Activated CD4-positive, alpha-beta T cell treated with anti-CD3 and anti-CD28 coated beads, Interleukin-2, amount 10 ng/mL, durations not matched to agents 7 days and 5 days (primary cell): ENCODE measurements around the gene PHYHIPL. TPM values are rescaled to one million over a fixed set of nuclear protein-coding genes. Genes with fewer than 3 reads are reported as not detected.

Experiments
- CTCF ChIA-PET: fragments of 350-600 bp; sonication (Branson Sonifier 250); formaldehyde crosslinking; loops from one replicate; lab custom pipeline; 2021; ENCODE audit warnings: antibody characterized with exemption; lab: Charles Lee
- POLR2A ChIA-PET: fragments of 350-600 bp; sonication (Branson Sonifier 250); formaldehyde crosslinking; loops from one replicate; lab custom pipeline; 2021; ENCODE audit warnings: antibody characterized with exemption; lab: Charles Lee
- DNase-seq: peaks from one replicate; pipeline ENCODE4 v3.0.0-alpha.2; 2020
- H3K27ac Mint-ChIP-seq: one replicate; pipeline ENCODE4 v1.8.0; 2021; ENCODE audit warnings: mild to moderate bottlenecking, moderate library complexity, mixed read lengths
- H3K27me3 Mint-ChIP-seq: one replicate; pipeline ENCODE4 v1.8.0; 2021; ENCODE audit warnings: mixed read lengths
- H3K36me3 Mint-ChIP-seq: one replicate; pipeline ENCODE4 v1.8.0; 2021; ENCODE audit warnings: low read depth, mixed read lengths
- H3K4me1 Mint-ChIP-seq: one replicate; pipeline ENCODE4 v1.8.0; 2021; ENCODE audit warnings: mixed read lengths
- H3K4me3 Mint-ChIP-seq: one replicate; pipeline ENCODE4 v1.8.0; 2021; ENCODE audit warnings: mild to moderate bottlenecking, moderate library complexity, mixed read lengths
- H3K9me3 Mint-ChIP-seq: one replicate; pipeline ENCODE4 v1.8.0; 2021; ENCODE audit warnings: mixed read lengths
- total RNA-seq, 2 experiments: library from RNA; stranded (reverse); gene quantifications; one replicate each; pipeline ENCODE4 v1.2.3, GENCODE V29; 2021

Gene PHYHIPL
- total RNA-seq, result not detected

DNA sequence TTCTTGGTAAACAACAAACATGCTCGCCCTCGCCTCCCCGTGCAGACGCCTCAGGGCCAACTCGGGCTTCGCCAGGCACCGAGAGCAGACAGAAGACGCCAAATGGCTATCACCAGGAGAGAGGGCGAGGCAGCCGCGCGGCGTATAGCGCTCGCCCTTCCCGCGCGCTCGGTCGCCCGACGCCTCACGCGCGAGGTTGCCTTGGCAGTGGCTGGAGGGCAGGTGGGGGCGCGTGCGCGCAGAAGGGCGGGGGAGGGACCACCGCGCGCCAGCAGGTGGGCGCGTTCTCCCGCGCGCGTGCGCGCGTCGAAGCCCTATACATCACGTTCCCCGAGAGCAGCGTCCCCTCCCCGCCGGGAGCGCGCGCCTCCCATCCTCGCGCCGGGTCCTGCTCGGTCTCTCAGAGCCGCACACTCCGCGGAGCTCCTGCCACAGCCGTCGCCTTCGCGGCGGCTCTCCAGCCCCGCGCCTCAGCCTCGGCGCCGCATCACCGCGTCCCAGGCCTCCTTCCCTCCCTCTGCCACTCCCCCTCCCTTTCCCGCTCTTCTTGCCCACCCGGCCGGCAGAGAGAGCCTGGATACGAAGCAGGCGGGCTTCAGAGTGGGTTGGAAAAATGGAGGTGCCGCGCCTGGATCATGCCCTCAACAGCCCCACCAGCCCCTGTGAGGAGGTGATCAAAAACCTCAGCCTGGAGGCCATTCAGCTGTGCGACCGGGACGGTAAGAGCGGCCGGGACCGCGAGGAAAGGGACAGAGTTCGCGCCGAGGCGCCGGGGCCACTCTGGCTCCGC, at the start of gene PHYHIPL:
TSS of gene PHYHIPL (plus strand) at position 403 of the 790 bp plus-strand sequence. CDS start at position 614, 211 bp downstream.
- DNase-seq, result no peak
- H3K9me3 Mint-ChIP-seq, result peaks cover 5% of the 10 kb centered on the region
- no peak within 1 kb of the TSS for H3K27ac Mint-ChIP-seq
- CTCF ChIA-PET, result no interaction called here
- H3K36me3 Mint-ChIP-seq, result peaks cover 2% of the 10 kb centered on the region
- H3K4me1 Mint-ChIP-seq, result peaks cover 3% of the 10 kb centered on the region
- peak within 1 kb of the TSS; percentile 10 for H3K4me3 Mint-ChIP-seq
- POLR2A ChIA-PET, result no interaction called here
- H3K27me3 Mint-ChIP-seq, result peaks cover 19% of the 10 kb centered on the region

DNA sequence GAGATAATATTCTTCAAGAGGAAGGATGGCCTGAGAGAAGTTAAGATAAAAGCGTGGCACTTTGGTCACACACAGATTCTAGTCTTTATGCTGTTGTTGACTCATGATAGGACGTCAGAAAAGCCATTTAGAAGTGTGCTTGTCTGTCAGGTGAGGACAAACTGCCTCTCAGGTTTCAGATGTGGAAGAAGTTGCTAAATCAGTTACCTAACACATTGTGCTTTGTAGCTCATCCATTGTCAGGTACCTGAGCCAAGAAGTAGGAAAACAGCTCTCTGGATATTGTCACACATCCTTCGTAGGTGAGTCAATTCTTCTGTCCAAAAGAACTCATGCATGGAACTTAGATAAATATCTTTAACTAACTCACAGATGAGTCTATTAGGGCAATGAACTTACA, 49.5 kb upstream of the PHYHIPL start:
- DNase-seq, result no peak
- no peaks in the 10 kb centered on the region for H3K4me1 Mint-ChIP-seq
- H3K4me3 Mint-ChIP-seq, result no peak overlapping the region
- H3K27ac Mint-ChIP-seq, result no peak overlapping the region
- CTCF ChIA-PET, result no interaction called here
- H3K9me3 Mint-ChIP-seq, result no peaks in the 10 kb centered on the region
- POLR2A ChIA-PET, result no interaction called here
- H3K36me3 Mint-ChIP-seq, result no peaks in the 10 kb centered on the region
- H3K27me3 Mint-ChIP-seq, result no peaks in the 10 kb centered on the region

DNA sequence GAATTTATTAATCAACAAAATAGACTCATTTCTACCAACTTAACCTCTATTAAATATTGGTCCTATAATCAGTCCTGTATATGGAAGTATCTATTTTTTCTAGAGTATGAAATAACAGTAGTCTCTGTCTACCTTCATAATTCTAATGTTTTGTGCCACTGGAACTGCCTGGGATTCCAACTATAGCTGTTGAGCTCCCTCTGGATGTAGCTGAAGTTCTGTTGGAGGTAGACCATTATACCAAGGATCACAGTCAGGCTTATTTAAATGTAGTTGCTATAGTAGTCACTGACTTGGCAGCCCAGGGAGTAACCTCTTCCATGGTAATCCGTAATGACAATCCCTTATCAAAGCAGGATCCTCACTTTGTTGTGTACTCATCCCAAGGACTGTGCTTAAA, 48.5 kb upstream of the PHYHIPL start:
- ChIA-PET POLR2A (no interaction called here), CTCF (interaction anchor here (1.3 kb wide), 1 partner anchor 60 kb away, joined by 3 read pairs; no protein-coding TSS in a partner anchor)
- no peaks in the 10 kb centered on the region for H3K36me3 Mint-ChIP-seq
- no peaks in the 10 kb centered on the region for H3K4me1 Mint-ChIP-seq
- DNase-seq, result no peak
- no peaks in the 10 kb centered on the region for H3K9me3 Mint-ChIP-seq
- H3K27me3 Mint-ChIP-seq, result no peaks in the 10 kb centered on the region
- no peak overlapping the region for H3K4me3 Mint-ChIP-seq
- H3K27ac Mint-ChIP-seq, result no peak overlapping the region

DNA sequence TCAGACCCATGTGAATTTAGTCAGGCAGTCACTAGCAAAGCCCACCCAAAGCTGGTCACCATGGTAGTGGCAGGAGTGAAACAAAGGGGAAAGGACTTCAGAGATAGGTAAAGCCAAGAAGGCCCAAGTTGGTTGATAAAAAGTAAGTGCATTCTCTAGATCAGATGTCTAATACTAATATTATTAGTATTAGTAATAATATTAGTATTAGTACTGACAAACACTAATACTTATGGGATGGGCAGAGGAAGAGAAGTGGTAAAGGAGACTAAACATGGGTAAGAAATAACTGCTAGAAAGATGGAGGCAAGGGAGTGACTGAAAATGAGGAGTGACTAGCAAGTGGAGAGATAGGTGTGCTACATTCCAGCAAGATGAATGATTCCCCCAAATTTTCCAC, 46.6 kb upstream of the PHYHIPL start:
- H3K4me3 Mint-ChIP-seq, result no peak overlapping the region
- ChIA-PET POLR2A (no interaction called here), CTCF (no interaction called here)
- H3K27ac Mint-ChIP-seq, result no peak overlapping the region
- H3K36me3 Mint-ChIP-seq, result no peaks in the 10 kb centered on the region
- no peaks in the 10 kb centered on the region for H3K4me1 Mint-ChIP-seq
- DNase-seq, result no peak
- H3K27me3 Mint-ChIP-seq, result no peaks in the 10 kb centered on the region
- no peaks in the 10 kb centered on the region for H3K9me3 Mint-ChIP-seq

DNA sequence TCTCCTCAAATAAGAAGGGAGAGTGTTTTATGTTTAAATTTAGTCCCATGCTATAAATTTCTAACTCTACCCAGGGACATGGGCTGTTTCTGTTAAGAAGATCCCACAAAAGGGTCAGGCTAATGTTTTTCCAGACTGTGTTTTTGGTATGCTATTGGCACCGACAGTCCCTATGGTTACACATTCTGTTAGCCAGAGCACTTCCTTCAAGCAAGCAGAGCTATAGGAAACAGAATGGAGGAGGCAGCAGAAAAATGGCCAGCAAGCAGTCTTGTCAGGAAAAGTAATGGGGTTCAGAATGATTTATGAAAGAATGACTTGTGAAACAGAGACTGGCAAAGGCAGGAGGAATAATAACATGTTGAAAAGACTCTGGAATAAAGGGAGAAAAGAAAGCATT, 44.8 kb upstream of the PHYHIPL start:
- DNase-seq, result no peak
- no peaks in the 10 kb centered on the region for H3K27me3 Mint-ChIP-seq
- no peaks in the 10 kb centered on the region for H3K9me3 Mint-ChIP-seq
- H3K27ac Mint-ChIP-seq, result no peak overlapping the region
- POLR2A ChIA-PET, result no interaction called here
- H3K36me3 Mint-ChIP-seq, result no peaks in the 10 kb centered on the region
- CTCF ChIA-PET, result no interaction called here
- no peak overlapping the region for H3K4me3 Mint-ChIP-seq
- H3K4me1 Mint-ChIP-seq, result no peaks in the 10 kb centered on the region

DNA sequence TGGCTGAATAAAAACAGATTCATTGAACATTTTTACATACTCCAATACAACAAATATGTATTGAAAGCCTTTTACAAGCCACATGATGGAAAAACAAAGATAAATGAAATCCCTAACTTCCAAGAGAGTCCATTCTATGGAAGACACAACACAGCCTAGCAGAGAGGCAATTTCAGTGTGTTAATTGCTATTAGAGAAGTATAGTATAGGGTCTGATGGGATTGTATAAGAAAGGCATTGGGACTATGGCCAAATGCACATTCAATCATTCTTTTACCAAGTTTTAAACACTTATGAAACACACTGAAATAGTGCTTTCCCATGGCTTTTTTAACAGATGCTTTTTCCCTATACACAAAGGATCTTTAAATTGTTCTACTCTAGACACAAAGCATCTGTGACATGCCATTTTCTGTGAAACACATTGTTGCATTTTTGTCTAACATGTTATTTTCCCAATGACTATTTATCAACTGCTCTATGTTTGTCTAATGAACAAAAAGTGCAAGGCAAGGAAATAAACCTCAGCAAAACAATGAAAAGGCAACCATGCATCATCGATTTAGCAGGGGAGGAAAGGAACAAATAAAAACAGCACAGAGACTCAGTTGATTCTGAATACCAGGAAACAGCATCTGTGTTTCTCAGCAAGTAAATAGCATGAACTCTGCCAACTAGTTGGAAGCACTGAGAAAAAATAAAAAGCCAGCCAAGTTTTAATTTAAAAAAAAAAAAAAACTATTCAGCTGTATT, 42.4 kb upstream of the PHYHIPL start:
- no peaks in the 10 kb centered on the region for H3K4me1 Mint-ChIP-seq
- no peak for DNase-seq
- POLR2A ChIA-PET, result no interaction called here
- H3K27ac Mint-ChIP-seq, result no peak overlapping the region
- CTCF ChIA-PET, result no interaction called here
- peaks cover 5% of the 10 kb centered on the region for H3K9me3 Mint-ChIP-seq
- no peaks in the 10 kb centered on the region for H3K36me3 Mint-ChIP-seq
- H3K27me3 Mint-ChIP-seq, result no peaks in the 10 kb centered on the region
- no peak overlapping the region for H3K4me3 Mint-ChIP-seq

DNA sequence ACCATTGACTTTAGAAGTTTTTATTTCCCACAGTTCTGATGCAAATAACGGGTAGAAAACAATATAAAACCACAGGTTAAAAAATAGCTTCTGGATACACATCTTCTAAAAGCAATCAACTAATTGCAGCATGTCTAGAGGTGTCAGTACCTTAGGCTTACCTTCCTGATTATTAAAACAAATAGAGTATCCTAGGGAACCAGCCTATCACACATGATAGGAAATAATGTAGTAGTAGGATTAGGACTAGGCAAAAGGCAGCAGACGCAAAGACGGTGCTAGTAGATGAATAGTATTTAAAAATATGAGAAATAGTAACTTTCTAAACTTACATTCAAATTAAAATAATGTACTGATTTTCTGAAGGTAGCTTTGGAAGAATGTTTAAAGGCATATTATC, 41.7 kb upstream of the PHYHIPL start:
- Mint-ChIP-seq H3K27me3 (no peaks in the 10 kb centered on the region), H3K4me3 (no peak overlapping the region), H3K36me3 (no peaks in the 10 kb centered on the region), H3K9me3 (peaks cover 5% of the 10 kb centered on the region), H3K27ac (no peak overlapping the region), H3K4me1 (no peaks in the 10 kb centered on the region)
- ChIA-PET POLR2A (no interaction called here), CTCF (no interaction called here)
- no peak for DNase-seq

DNA sequence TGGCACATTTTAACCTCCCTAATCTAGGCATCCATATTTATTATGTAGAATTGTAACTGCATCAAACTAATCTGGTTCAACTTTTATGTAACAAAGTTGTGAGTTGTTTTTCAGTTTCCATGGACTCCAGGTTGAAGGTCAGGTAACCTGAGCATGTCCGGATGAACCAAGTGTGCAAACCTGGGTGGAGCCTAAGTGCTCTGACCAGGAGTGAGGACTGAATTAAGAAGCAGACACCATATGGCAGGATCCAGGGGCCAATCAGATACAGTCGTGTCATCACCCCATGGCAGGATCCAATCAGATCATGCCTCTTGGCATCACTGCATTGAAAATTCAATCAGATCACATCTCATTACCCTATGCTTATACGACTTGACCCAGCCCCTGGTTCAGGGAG, 41.2 kb upstream of the PHYHIPL start:
- CTCF ChIA-PET, result no interaction called here
- no peaks in the 10 kb centered on the region for H3K4me1 Mint-ChIP-seq
- no peak overlapping the region for H3K4me3 Mint-ChIP-seq
- H3K27ac Mint-ChIP-seq, result no peak overlapping the region
- POLR2A ChIA-PET, result no interaction called here
- H3K9me3 Mint-ChIP-seq, result peaks cover 5% of the 10 kb centered on the region
- no peaks in the 10 kb centered on the region for H3K36me3 Mint-ChIP-seq
- H3K27me3 Mint-ChIP-seq, result no peaks in the 10 kb centered on the region
- DNase-seq, result no peak

DNA sequence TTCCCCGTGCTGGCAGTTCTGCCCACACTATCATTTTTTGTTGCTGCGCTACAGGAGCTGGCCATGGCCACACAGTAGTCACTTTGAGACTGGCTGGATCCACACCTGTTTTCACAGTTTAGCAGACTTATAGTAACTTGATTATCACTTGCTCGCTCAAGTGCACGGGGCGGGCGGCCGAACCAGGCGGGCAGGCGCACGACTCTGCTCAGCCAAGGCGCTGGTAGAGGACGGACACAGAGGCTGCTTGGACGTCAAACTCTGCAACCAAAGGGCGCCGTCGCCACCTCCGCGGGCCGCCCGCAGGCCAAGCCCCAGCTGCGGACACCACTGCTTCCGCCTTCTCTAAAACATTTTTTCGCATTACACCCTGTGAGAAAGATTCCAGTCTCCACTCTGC, 38.4 kb upstream of the PHYHIPL start:
- no peak overlapping the region for H3K4me3 Mint-ChIP-seq
- no peak overlapping the region for H3K27ac Mint-ChIP-seq
- ChIA-PET CTCF (no interaction called here), POLR2A (no interaction called here)
- DNase-seq, result no peak
- H3K36me3 Mint-ChIP-seq, result no peaks in the 10 kb centered on the region
- peaks cover 5% of the 10 kb centered on the region for H3K9me3 Mint-ChIP-seq
- H3K27me3 Mint-ChIP-seq, result no peaks in the 10 kb centered on the region
- no peaks in the 10 kb centered on the region for H3K4me1 Mint-ChIP-seq

DNA sequence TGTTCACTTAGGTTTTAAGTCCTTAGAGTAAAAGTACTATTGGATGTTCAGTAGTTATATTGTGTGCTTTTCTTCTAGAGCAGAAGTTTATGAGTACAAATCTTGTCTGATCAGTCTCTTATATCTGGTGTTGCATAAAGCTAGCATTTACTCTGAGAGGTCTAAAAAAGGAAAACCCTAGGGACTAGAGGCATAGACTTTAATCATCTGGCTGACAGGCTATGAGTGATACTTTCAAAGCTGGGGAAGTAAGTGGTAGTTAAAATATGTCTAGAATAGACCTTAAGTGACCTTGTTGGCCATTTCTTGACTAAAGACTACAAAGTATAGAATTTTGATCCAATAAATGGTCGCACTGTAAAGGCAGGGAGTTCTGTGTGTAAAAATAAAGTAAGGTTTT, 32.9 kb upstream of the PHYHIPL start:
- no peaks in the 10 kb centered on the region for H3K27me3 Mint-ChIP-seq
- H3K36me3 Mint-ChIP-seq, result no peaks in the 10 kb centered on the region
- no peaks in the 10 kb centered on the region for H3K9me3 Mint-ChIP-seq

DNA sequence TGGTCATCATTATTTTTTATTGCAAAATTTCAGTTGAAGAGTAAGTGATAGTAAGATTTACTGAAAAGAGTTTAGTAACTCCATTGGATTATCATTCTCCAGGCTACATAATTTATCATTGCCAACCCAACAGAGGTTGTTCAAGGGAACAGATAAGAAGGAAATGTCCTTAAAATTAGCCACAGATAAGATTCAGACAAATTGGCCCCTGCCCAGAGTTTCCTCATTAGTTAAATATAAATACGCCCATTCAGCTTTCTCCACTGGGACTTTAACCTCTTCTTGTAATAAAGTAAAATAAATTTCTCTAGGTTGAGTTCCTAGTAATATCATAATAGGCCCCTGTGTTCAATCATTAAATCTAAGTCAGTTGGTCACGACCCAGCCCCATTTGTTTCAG, 27.7 kb upstream of the PHYHIPL start:
- Mint-ChIP-seq H3K27ac (no peak overlapping the region), H3K4me1 (no peaks in the 10 kb centered on the region), H3K9me3 (no peaks in the 10 kb centered on the region), H3K27me3 (no peaks in the 10 kb centered on the region), H3K4me3 (no peak overlapping the region), H3K36me3 (no peaks in the 10 kb centered on the region)
- no peak for DNase-seq
- CTCF ChIA-PET, result no interaction called here
- POLR2A ChIA-PET, result no interaction called here

More for the DNA sequence above, 32.9 kb upstream of the PHYHIPL start:
- Mint-ChIP-seq H3K27ac (no peak overlapping the region), H3K4me3 (no peak overlapping the region), H3K4me1 (no peaks in the 10 kb centered on the region)
- no peak for DNase-seq
- ChIA-PET CTCF (no interaction called here), POLR2A (no interaction called here)

DNA sequence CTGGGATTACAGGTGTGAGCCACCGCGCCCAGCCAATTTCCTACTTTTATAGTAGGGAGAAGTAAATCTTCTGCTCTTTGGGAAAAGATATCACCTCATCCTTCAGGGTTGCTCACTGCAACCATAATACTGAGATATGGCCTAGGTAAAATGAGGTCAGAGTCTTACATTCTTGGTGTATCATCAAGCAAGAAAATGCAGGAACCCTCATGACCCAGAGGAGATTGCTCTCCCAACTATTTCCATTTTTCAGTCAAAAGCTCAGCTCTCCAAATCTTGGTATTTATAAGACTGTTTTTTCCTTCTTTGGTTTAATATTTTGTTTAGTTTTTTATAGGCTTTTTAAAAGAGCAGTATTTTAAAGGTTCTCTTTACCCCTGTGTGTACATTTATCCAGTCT, 20.9 kb upstream of the PHYHIPL start:
- Mint-ChIP-seq H3K36me3 (no peaks in the 10 kb centered on the region), H3K4me1 (no peaks in the 10 kb centered on the region), H3K9me3 (no peaks in the 10 kb centered on the region), H3K4me3 (no peak overlapping the region), H3K27me3 (no peaks in the 10 kb centered on the region), H3K27ac (no peak overlapping the region)
- POLR2A ChIA-PET, result no interaction called here
- no peak for DNase-seq
- CTCF ChIA-PET, result no interaction called here

DNA sequence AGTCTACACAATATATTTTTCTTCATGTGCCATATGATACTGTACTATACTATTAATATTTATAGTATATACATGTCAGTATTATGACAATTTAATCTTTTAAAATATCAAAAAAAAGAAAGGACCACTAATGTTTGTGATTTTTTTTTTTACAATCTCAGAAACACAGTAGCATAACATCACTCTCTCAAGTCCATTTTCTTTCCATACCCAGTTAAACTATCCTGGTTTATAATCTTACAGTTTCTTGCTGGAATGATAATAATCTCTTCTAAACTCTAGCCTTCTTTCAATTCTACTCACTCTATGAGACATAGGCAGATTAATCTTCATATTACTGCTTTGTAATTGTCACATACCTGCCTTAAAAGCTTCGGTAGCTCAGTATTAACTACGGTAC, 8.9 kb upstream of the PHYHIPL start:
- ChIA-PET POLR2A (no interaction called here), CTCF (no interaction called here)
- no peaks in the 10 kb centered on the region for H3K27me3 Mint-ChIP-seq

More for the DNA sequence above, 8.9 kb upstream of the PHYHIPL start:
- Mint-ChIP-seq H3K9me3 (no peaks in the 10 kb centered on the region), H3K27ac (no peak overlapping the region), H3K4me1 (no peaks in the 10 kb centered on the region), H3K36me3 (no peaks in the 10 kb centered on the region), H3K4me3 (no peak overlapping the region)
- no peak for DNase-seq
